D721Med (cell line): ENCODE data around the gene FIG4.

Experiments
- DNase-seq: peaks from one replicate; pipeline ENCODE4 v3.0.0; 2011; ENCODE audit warnings: low spot score; ENCODE audit not compliant: insufficient read length
- FAIRE-seq: peaks from 2 replicates; lab custom pipeline; 2011; peaks lifted over from hg19 to GRCh38; lab: Jason Lieb, UNC
- TF ChIP-seq, protein P1 (sequence below): IDR thresholded peaks from 2 replicates; pipeline ENCODE4 v1.5.1; 2012; ENCODE audit warnings: mild to moderate bottlenecking, control low read depth; ENCODE audit not compliant: insufficient read depth; ENCODE audit errors: missing control alignments

The FIG4 gene

DNA sequence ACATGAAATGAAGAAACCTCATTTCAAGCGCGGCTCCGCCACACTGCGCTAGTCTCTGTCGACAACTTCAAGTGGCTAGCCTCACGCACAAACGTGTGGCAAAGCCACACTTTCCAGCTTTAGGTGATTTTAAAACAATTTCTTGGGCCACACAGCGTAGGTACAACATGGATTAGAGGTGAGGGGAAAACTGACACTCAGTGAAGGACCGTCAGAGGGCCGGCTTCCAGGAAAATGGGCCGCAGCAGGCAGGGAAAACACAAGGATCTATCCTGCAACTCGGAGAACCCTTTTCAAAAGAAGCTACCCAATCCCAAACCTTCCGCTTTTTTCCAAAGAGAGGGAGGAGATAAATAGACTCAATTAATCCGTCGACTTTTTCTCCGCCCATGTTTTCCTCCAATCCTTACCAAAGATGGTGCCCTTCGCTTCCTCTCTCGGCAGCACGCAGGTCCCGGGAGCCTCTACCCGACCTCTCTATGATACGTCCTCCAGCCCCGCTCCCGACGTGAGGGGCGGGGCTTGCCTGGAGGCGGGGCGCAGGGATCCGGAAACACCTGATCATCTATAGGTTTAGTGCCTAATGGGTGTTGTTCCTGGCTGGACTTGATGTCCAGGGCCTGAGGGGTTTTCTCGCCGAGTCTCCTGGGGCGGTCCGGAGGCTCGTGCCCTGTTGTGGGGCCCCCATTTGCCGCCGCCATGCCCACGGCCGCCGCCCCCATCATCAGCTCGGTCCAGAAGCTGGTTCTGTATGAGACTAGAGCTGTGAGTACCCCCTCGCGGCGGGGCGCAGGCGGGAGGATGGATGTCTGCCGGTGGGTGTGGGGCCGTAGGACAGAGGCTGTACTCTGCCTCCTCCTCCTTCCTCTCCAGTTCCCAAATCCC is at the start of gene FIG4, which contains the start of gene AK9:
Gene FIG4 (plus strand): TSS at position 560 of the 885 bp plus-strand sequence. CDS start 140 bp downstream, at position 700.
Gene AK9 (minus strand): TSS at position 466 of the 885 bp plus-strand sequence. CDS start 15,457 bp downstream, outside the sequence.
- TF ChIP-seq, protein P1, sequence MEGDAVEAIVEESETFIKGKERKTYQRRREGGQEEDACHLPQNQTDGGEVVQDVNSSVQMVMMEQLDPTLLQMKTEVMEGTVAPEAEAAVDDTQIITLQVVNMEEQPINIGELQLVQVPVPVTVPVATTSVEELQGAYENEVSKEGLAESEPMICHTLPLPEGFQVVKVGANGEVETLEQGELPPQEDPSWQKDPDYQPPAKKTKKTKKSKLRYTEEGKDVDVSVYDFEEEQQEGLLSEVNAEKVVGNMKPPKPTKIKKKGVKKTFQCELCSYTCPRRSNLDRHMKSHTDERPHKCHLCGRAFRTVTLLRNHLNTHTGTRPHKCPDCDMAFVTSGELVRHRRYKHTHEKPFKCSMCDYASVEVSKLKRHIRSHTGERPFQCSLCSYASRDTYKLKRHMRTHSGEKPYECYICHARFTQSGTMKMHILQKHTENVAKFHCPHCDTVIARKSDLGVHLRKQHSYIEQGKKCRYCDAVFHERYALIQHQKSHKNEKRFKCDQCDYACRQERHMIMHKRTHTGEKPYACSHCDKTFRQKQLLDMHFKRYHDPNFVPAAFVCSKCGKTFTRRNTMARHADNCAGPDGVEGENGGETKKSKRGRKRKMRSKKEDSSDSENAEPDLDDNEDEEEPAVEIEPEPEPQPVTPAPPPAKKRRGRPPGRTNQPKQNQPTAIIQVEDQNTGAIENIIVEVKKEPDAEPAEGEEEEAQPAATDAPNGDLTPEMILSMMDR: peak; percentile 20
- FAIRE-seq: peak; percentile 56

DNA sequence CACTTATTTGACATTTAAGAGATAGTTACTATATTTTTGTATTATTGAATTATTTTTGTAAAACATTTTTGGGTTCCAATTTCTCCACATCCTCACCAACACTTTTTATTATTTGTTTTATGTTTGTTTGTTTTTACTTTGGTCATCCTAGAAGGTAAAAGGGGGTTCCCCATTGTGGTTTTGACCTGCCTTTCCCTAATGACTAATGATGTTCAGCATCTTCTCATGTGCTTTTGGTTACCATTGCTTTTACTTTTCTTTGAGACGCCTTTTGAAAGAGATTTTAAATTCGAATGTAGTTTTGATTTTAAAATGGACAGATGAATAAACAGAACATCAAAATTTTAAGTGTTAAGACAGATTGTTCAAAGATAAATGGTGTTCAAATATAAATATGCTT is 47.0 kb upstream of the FIG4 start:
- TF ChIP-seq, protein P1: no peak
- no peak for DNase-seq
- no peak for FAIRE-seq

More for the DNA sequence above, at the start of gene FIG4, which contains the start of gene AK9:
- DNase-seq: peak; percentile 34

DNA sequence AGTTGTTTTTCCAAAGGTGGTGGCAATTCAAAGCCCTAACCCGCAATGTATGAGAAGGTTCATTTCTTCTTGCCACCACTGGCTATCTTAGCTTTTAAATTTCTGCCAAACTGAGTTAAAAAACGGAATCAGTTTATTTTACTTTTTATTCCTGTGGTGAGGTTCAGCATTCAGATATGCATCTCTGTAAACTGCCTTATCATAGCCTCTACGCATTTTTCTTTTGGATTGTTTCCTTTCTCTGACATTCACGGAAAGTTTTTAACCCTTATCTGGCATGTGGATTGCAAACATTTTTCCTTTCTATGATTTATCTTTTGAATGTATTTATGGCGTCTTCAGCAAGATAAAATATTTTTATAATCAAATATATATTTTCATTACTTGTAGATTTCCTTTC is 37.8 kb upstream of the FIG4 start:
- TF ChIP-seq, protein P1: no peak
- DNase-seq (no peak), FAIRE-seq (no peak)

DNA sequence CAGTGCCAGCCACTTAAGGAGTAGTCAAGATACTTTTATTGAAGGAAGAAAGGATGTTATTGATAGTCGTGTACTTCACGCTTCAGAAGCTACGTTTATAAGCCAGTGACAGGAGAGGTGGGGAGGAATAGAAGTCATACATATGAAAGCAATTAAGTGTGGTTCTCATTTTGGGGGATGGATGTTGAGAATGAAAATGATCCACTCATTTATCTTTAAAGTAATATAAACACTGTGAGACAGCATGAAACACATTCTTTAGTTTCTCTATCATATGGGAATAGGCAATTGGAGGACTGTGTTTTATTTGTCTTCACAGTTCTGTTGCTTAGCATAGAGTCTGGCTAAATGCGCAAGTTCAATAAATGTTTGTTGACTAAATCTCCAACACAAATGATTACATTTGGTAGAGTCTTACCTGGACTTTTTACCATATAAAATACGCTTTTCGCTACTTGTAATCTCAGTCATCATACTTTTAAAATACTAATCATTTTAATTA is 35.3 kb upstream of the FIG4 start:
- TF ChIP-seq, protein P1: no peak
- DNase-seq (no peak), FAIRE-seq (no peak)

DNA sequence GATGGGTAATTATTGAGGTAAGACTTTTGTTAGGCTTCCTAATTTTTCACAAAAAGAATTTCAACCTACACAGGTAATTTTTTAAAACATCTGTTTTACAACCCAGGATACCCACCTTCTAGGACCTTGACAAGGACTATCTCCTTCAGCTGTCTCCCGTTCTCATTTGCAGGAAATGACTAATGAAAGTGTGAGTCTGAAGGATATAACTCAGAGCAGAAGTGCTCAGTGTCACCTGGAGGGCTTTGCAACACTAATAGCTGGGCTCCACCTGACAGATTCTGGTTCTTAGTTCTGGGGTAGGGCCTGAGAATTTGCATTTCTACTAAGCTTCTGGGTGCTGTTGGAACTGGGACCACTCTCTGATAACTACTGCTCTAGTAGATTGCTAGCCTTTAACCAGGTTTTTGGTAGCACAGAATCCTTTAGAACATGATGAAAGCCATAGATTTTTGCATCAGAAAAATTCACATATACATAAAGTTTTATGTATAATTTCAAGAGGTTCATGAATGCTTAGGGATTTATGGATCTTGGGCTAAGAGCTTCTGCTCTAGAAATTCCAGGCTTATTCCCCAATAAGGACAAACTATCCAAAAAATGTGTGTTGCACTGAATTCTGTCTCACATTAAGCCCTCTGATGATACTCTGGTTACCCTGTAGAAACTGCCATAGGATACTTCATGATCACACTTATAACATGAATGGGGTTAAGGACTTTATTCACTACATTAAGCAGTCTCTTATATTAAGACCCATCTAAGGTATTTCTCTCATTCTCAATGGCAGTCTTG is 30.4 kb upstream of the FIG4 start:
- TF ChIP-seq, protein P1: no peak
- DNase-seq: no peak
- FAIRE-seq: no peak

DNA sequence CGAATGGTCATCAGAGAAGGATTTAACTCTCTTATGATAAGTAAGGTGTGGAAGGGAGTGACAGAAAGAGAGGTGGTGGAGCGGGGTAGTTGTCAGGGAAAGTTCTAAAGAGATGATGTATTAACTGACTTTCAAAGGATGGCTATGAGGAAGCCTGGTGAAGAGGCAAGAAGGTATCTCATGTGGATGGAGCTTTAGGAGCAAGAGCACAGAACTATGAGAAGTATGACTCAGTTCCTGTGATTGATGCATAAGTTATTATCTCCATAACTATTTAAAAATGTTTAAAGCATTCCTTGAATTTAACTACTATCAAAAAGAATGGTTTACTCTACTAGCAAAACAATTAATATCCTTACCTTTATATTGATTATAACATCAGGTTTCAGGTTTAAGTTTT is 28.9 kb upstream of the FIG4 start:
- TF ChIP-seq, protein P1: no peak

More for the DNA sequence above, 28.9 kb upstream of the FIG4 start:
- no peak for DNase-seq
- FAIRE-seq: no peak
